Upper lobe of right lung (tissue), 1 donor: ENCODE results near the gene ZNF511. TPM values are rescaled to one million over a fixed set of nuclear protein-coding genes. Genes with fewer than 3 reads are reported as not detected.

Experiments used
- ATAC-seq: fragments of 200-7000 bp; cut with Tn5 transposase; one replicate; pipeline ENCODE4 v1.9.1; 2020; ENCODE audit warnings: mild to moderate bottlenecking, moderate library complexity
- DNase-seq: peaks from one replicate; pipeline ENCODE4 v3.0.0-alpha.2; 2020
- H3K27ac ChIP-seq: fragments of 200-600 bp; one replicate; pipeline ENCODE4 v1.8.0; 2022
- H3K27me3 ChIP-seq: fragments of 200-600 bp; one replicate; pipeline ENCODE4 v1.8.0; 2022; ENCODE audit warnings: mild to moderate bottlenecking
- H3K36me3 ChIP-seq: fragments of 200-600 bp; one replicate; pipeline ENCODE4 v1.8.0; 2022
- H3K4me1 ChIP-seq: fragments of 200-600 bp; one replicate; pipeline ENCODE4 v1.8.0; 2022
- H3K4me3 ChIP-seq: fragments of 200-600 bp; one replicate; pipeline ENCODE4 v1.8.0; 2022; ENCODE audit warnings: mild to moderate bottlenecking
- H3K9me3 ChIP-seq: fragments of 200-600 bp; one replicate; pipeline ENCODE4 v1.8.0; 2022
- CTCF ChIP-seq: fragments of 200-600 bp; IDR thresholded peaks from one replicate; pipeline ENCODE4 v1.8.0; 2022; ENCODE audit warnings: antibody characterized with exemption
- intact Hi-C: fragments of 100-400 bp; cut with DNase I; formaldehyde crosslinking; loops from one replicate; pipeline ENCODE4 v1.11.0; 2022
- total RNA-seq: library from RNA; stranded (reverse); fragmentation: NEBNext Ultra II Directional; extraction: Animal tissue kit (Norgen Biotek cat#: 25700); gene quantifications from one replicate; pipeline ENCODE4 v1.2.1, GENCODE V29; 2021
- donor health status: DM: no; HTN: yes; CAD: no; lungs with severe emphysema.

Gene ZNF511
- total RNA-seq, 1 donor from 2014 or later, result 42.8 TPM

- no peak overlapping the region for H3K4me3 ChIP-seq
- intact Hi-C loops, result no loop called here
- H3K36me3 ChIP-seq, result no peaks in the 10 kb centered on the region
- no peak overlapping the region for H3K27ac ChIP-seq
- DNase-seq (no peak), ATAC-seq (no peak)
- H3K4me1 ChIP-seq, result peaks cover 11% of the 10 kb centered on the region
- no peak for TF ChIP-seq CTCF
- no peaks in the 10 kb centered on the region for H3K27me3 ChIP-seq
- no peaks in the 10 kb centered on the region for H3K9me3 ChIP-seq
These were observed 46.0 kb downstream of the ZNF511 start for GRCh38 chr10:133354672-133355240.

GRCh38 chr10:133355266-133355665 lies 46.6 kb downstream of the ZNF511 start:
- no peak for ATAC-seq
- no peak for DNase-seq
- intact Hi-C loops, result no loop called here
- Histone ChIP-seq H3K4me1 (peaks cover 11% of the 10 kb centered on the region), H3K9me3 (no peaks in the 10 kb centered on the region), H3K4me3 (no peak overlapping the region), H3K36me3 (no peaks in the 10 kb centered on the region), H3K27ac (no peak overlapping the region), H3K27me3 (no peaks in the 10 kb centered on the region)
- no peak for TF ChIP-seq CTCF

GRCh38 chr10:133355991-133356390 lies 47.3 kb downstream of the ZNF511 start:
- Histone ChIP-seq H3K27ac (no peak overlapping the region), H3K4me3 (no peak overlapping the region), H3K9me3 (no peaks in the 10 kb centered on the region), H3K27me3 (no peaks in the 10 kb centered on the region), H3K4me1 (peaks cover 11% of the 10 kb centered on the region), H3K36me3 (no peaks in the 10 kb centered on the region)
- no peak for ATAC-seq
- intact Hi-C loops, result no loop called here
- DNase-seq, result no peak
- no peak for TF ChIP-seq CTCF

- no peak overlapping the region for H3K27ac ChIP-seq
- intact Hi-C loops, result no loop called here
- no peak for TF ChIP-seq CTCF
- H3K4me1 ChIP-seq, result peaks cover 11% of the 10 kb centered on the region
- H3K36me3 ChIP-seq, result no peaks in the 10 kb centered on the region
- ATAC-seq (no peak), DNase-seq (no peak)
- no peaks in the 10 kb centered on the region for H3K9me3 ChIP-seq
- peak overlapping the region; percentile 68 for H3K4me3 ChIP-seq
- no peaks in the 10 kb centered on the region for H3K27me3 ChIP-seq
These were observed 48.0 kb downstream of the ZNF511 start for GRCh38 chr10:133356549-133357284.

- intact Hi-C loops, result no loop called here
- Histone ChIP-seq H3K4me1 (peaks cover 11% of the 10 kb centered on the region), H3K27ac (peak within 1 kb of the TSS; percentile 75), H3K9me3 (no peaks in the 10 kb centered on the region), H3K36me3 (peaks cover 6% of the 10 kb centered on the region), H3K27me3 (no peaks in the 10 kb centered on the region), H3K4me3 (peak within 1 kb of the TSS; percentile 68)
- DNase-seq, result peak; percentile 89
- peak; percentile 87 for ATAC-seq
- no peak for TF ChIP-seq CTCF
These were observed 48.8 kb downstream of the ZNF511 start, which contains the start of gene FUOM for GRCh38 chr10:133357285-133358161. Gene FUOM, minus strand, starts transcription at chr10:133358019. Its CDS starts 12 bp downstream, at chr10:133358007.
